Suprapubic skin (tissue), 4 donors: Measurements from ENCODE around the gene NUDT9.

Experiments used
- POLR2A ChIP-seq, 2 donors: fragments of 450-650 bp; IDR thresholded peaks; one replicate each; pipeline ENCODE4 v1.6.1; 2017; ENCODE audit warnings: antibody characterized with exemption in 2 of 2, mild to moderate bottlenecking in 2 of 2, moderate library complexity in 2 of 2
- POLR2AphosphoS5 ChIP-seq, 3 donors: sonication (generic); formaldehyde crosslinking; IDR thresholded peaks; one replicate each; pipeline ENCODE4 v1.6.1; 2017; ENCODE audit warnings: antibody characterized with exemption in 3 of 3
- TF ChIP-seq, protein P1 (sequence below), 2 donors: fragments of 200-600 bp in 1 of 2; fragments of 450-650 bp in 1 of 2; sonication (generic) in 1 of 2; IDR thresholded peaks; one replicate each; pipeline ENCODE4 v1.5.1; 2016 to 2019; ENCODE audit warnings: antibody characterized with exemption in 2 of 2, mild to moderate bottlenecking in 1 of 2, moderate library complexity in 1 of 2

DNA sequence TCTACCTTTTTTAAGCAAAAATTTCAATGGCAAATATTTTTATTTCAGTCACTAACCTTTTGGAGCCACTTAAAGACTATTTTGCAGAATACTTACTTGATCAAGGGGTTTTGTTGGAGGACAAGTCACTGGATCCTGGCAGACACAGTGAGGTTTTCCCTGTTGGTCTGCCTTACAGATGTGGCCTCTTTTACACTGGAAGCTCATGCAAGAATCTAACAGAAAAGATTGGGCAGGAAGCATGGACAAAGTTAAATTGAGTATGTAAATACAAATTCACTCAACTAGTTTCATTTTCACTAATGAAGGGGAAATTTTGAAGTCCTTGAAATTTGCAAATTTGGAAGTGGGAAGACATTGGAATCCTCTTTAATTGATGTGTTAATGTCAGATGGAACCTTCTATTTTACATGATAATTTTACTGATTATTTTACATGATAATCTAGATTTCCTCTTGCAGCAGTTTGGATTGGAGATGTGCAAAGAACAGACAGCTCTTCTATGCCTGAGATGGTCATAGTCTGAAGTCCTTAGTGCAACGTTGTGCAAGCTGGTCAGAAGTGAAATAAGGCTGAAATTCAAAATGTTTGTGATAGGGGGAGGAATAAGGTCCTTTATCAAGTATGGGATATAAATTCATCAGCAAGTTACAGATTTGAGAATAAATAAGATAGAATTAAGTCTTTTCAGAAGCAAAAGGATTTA is 68.4 kb downstream of the NUDT9 start:
- TF ChIP-seq, protein P1, sequence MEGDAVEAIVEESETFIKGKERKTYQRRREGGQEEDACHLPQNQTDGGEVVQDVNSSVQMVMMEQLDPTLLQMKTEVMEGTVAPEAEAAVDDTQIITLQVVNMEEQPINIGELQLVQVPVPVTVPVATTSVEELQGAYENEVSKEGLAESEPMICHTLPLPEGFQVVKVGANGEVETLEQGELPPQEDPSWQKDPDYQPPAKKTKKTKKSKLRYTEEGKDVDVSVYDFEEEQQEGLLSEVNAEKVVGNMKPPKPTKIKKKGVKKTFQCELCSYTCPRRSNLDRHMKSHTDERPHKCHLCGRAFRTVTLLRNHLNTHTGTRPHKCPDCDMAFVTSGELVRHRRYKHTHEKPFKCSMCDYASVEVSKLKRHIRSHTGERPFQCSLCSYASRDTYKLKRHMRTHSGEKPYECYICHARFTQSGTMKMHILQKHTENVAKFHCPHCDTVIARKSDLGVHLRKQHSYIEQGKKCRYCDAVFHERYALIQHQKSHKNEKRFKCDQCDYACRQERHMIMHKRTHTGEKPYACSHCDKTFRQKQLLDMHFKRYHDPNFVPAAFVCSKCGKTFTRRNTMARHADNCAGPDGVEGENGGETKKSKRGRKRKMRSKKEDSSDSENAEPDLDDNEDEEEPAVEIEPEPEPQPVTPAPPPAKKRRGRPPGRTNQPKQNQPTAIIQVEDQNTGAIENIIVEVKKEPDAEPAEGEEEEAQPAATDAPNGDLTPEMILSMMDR (IDR thresholded peaks at IDR 0.05): no peak
- TF ChIP-seq POLR2A (IDR thresholded peaks at IDR 0.05) (no peak), POLR2AphosphoS5 (IDR thresholded peaks at IDR 0.05) (no peak)
